ENCODE data around the gene ADPRH. TPM values are rescaled to one million over a fixed set of nuclear protein-coding genes. Genes with fewer than 3 reads are reported as not detected.

Gene ADPRH
- total RNA-seq, 1 donor = 7.2 TPM

GRCh38 chr3:119598410-119599098 lies 19.3 kb downstream of the ADPRH start:
- Histone ChIP-seq H3K4me1 (ENCODE audit: insufficient read depth, low read length) (peaks cover 12% of the 10 kb centered on the region), H3K9me3 (ENCODE audit: low read depth, low read length) (no peaks in the 10 kb centered on the region), H3K27ac (ENCODE audit: low read depth, low read length) (no peak overlapping the region), H3K79me2 (ENCODE audit: insufficient read depth, low read length) (no peaks in the 10 kb centered on the region), H3K4me2 (ENCODE audit: insufficient read depth, low read length) (no peak overlapping the region), H3K4me3 (ENCODE audit: insufficient read depth, low read length) (no peak overlapping the region), H3K27me3 (ENCODE audit: insufficient read depth, low read length) (no peaks in the 10 kb centered on the region), H2AFZ (ENCODE audit: low read length) (no peak overlapping the region), H4K20me1 (ENCODE audit: insufficient read depth, low read length) (no peaks in the 10 kb centered on the region), H3K36me3 (ENCODE audit: insufficient read depth, low read length) (no peaks in the 10 kb centered on the region)
- DNase-seq (ENCODE audit: insufficient read length, low spot score, missing footprints) = no peak
- no peak for TF ChIP-seq CTCF (IDR thresholded peaks at IDR 0.05; ENCODE audit: extremely low read depth, low read depth, low read length)

GRCh38 chr3:119599558-119600174 lies 20.4 kb downstream of the ADPRH start:
- Histone ChIP-seq H2AFZ (ENCODE audit: low read length) (no peak overlapping the region), H4K20me1 (ENCODE audit: insufficient read depth, low read length) (no peaks in the 10 kb centered on the region), H3K79me2 (ENCODE audit: insufficient read depth, low read length) (no peaks in the 10 kb centered on the region), H3K4me3 (ENCODE audit: insufficient read depth, low read length) (no peak overlapping the region), H3K4me1 (ENCODE audit: insufficient read depth, low read length) (peaks cover 12% of the 10 kb centered on the region), H3K27ac (ENCODE audit: low read depth, low read length) (no peak overlapping the region), H3K4me2 (ENCODE audit: insufficient read depth, low read length) (no peak overlapping the region), H3K36me3 (ENCODE audit: insufficient read depth, low read length) (no peaks in the 10 kb centered on the region), H3K27me3 (ENCODE audit: insufficient read depth, low read length) (no peaks in the 10 kb centered on the region), H3K9me3 (ENCODE audit: low read depth, low read length) (no peaks in the 10 kb centered on the region)
- no peak for DNase-seq (ENCODE audit: insufficient read length, low spot score, missing footprints)
- no peak for TF ChIP-seq CTCF (IDR thresholded peaks at IDR 0.05; ENCODE audit: extremely low read depth, low read depth, low read length)

GRCh38 chr3:119600732-119601131 lies 21.4 kb downstream of the ADPRH start:
- Histone ChIP-seq H3K4me3 (ENCODE audit: insufficient read depth, low read length) (no peak overlapping the region), H3K9me3 (ENCODE audit: low read depth, low read length) (no peaks in the 10 kb centered on the region), H4K20me1 (ENCODE audit: insufficient read depth, low read length) (no peaks in the 10 kb centered on the region), H3K4me1 (ENCODE audit: insufficient read depth, low read length) (peaks cover 15% of the 10 kb centered on the region), H2AFZ (ENCODE audit: low read length) (no peak overlapping the region), H3K27ac (ENCODE audit: low read depth, low read length) (no peak overlapping the region), H3K27me3 (ENCODE audit: insufficient read depth, low read length) (no peaks in the 10 kb centered on the region), H3K4me2 (ENCODE audit: insufficient read depth, low read length) (no peak overlapping the region), H3K79me2 (ENCODE audit: insufficient read depth, low read length) (no peaks in the 10 kb centered on the region), H3K36me3 (ENCODE audit: insufficient read depth, low read length) (no peaks in the 10 kb centered on the region)
- DNase-seq (ENCODE audit: insufficient read length, low spot score, missing footprints) = no peak
- TF ChIP-seq CTCF (IDR thresholded peaks at IDR 0.05; ENCODE audit: extremely low read depth, low read depth, low read length) = peak; percentile 59

GRCh38 chr3:119601154-119601553 lies 21.9 kb downstream of the ADPRH start:
- no peak overlapping the region for H3K4me2 ChIP-seq (ENCODE audit: insufficient read depth, low read length)
- peaks cover 10% of the 10 kb centered on the region for H3K4me1 ChIP-seq (ENCODE audit: insufficient read depth, low read length)
- DNase-seq (ENCODE audit: insufficient read length, low spot score, missing footprints) = no peak
- no peak overlapping the region for H3K4me3 ChIP-seq (ENCODE audit: insufficient read depth, low read length)
- no peaks in the 10 kb centered on the region for H3K9me3 ChIP-seq (ENCODE audit: low read depth, low read length)
- no peaks in the 10 kb centered on the region for H3K79me2 ChIP-seq (ENCODE audit: insufficient read depth, low read length)
- no peak for TF ChIP-seq CTCF (IDR thresholded peaks at IDR 0.05; ENCODE audit: extremely low read depth, low read depth, low read length)
- no peaks in the 10 kb centered on the region for H4K20me1 ChIP-seq (ENCODE audit: insufficient read depth, low read length)
- no peaks in the 10 kb centered on the region for H3K27me3 ChIP-seq (ENCODE audit: insufficient read depth, low read length)
- no peaks in the 10 kb centered on the region for H3K36me3 ChIP-seq (ENCODE audit: insufficient read depth, low read length)
- H3K27ac ChIP-seq (ENCODE audit: low read depth, low read length) = no peak overlapping the region
- no peak overlapping the region for H2AFZ ChIP-seq (ENCODE audit: low read length)
